Fibroblast of lung (primary cell): ENCODE data around the gene CDKN2A.

Experiments used
- EZH2 ChIP-seq: IDR thresholded peaks from 2 replicates; pipeline ENCODE4 v1.5.1; 2012; ENCODE audit warnings: low read length, control low read depth, mild to moderate bottlenecking; ENCODE audit errors: missing control alignments
- TF ChIP-seq, protein P1 (sequence below), 2 donors: IDR thresholded peaks in 1 of 2; conservative IDR thresholded peaks in 1 of 2; 1 replicate in 1 of 2; 2 replicates in 1 of 2; pipeline ENCODE4 v1.5.1; 2011 to 2012; ENCODE audit warnings: low read length in 2 of 2, control low read depth in 1 of 2, inconsistent platforms in 1 of 2, low read depth in 1 of 2, mild to moderate bottlenecking in 1 of 2

DNA sequence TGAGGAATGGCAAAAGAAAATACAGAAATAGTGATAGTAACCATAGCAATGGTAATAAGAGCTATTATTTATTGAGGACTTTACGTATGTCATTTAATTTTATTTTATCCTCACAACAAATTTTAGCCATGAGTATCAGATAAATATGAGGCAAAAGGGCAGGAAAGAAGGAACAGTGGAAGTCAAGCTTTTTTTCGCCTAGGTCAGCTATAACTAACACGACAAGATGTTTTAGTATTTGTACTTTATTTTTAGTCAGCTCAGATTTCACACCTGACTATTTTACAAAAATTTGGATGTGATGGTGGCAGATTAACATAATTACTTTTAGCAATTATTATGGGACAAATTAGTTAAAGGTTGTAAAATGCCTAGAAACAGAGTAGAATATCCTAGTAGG is 49.7 kb upstream of the CDKN2A start:
- TF ChIP-seq, protein P1, sequence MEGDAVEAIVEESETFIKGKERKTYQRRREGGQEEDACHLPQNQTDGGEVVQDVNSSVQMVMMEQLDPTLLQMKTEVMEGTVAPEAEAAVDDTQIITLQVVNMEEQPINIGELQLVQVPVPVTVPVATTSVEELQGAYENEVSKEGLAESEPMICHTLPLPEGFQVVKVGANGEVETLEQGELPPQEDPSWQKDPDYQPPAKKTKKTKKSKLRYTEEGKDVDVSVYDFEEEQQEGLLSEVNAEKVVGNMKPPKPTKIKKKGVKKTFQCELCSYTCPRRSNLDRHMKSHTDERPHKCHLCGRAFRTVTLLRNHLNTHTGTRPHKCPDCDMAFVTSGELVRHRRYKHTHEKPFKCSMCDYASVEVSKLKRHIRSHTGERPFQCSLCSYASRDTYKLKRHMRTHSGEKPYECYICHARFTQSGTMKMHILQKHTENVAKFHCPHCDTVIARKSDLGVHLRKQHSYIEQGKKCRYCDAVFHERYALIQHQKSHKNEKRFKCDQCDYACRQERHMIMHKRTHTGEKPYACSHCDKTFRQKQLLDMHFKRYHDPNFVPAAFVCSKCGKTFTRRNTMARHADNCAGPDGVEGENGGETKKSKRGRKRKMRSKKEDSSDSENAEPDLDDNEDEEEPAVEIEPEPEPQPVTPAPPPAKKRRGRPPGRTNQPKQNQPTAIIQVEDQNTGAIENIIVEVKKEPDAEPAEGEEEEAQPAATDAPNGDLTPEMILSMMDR (conservative IDR thresholded peaks at IDR 0.05 in 1 of 2, IDR thresholded peaks at IDR 0.05 in 1 of 2; ENCODE audit: low read depth in 1 of 2, low read length in 2 of 2), result no peak
- TF ChIP-seq EZH2, result no peak
